Measurements from ENCODE around the gene NREP.

DNA sequence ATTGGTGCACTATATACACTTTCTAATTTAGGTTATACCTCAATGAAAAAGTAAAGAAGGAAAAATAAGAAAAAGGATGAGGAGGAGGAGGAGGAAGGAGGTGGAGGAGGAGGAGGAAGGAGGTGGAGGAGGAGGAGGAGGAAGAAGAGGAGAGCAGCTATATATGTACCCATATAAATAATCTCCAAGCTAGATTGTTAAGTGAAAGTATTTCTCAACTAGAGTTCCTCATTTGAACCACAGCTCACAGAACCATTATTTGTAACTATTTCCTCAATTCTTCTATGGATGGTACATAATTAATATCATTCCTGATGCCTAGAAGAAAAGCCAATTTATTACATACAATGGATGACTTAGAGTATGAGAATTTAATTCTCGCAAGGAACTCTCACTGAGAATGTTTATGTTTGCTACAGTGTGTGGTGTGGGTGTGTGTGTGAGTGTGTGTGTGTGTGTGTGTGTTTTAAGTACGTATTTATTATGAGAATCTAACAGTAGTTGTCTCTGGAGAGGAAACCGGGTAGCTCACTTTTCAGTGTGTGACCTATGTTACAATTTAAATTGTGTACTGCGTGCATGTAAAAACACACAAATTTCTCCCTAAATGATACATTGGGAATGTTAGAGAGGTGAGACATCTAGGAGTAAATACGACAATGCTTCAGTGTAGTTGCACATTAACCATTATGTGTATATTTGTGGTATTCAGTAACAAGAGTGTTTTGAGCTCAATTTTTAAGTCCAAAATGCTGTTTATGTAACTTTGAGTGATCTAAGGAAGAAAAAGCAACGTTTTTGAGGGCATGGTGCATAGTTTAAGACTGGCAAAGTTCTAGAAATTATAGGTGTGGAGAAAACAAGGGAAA lies 20.2 kb upstream of the NREP start:
- TF ChIP-seq, protein P1, sequence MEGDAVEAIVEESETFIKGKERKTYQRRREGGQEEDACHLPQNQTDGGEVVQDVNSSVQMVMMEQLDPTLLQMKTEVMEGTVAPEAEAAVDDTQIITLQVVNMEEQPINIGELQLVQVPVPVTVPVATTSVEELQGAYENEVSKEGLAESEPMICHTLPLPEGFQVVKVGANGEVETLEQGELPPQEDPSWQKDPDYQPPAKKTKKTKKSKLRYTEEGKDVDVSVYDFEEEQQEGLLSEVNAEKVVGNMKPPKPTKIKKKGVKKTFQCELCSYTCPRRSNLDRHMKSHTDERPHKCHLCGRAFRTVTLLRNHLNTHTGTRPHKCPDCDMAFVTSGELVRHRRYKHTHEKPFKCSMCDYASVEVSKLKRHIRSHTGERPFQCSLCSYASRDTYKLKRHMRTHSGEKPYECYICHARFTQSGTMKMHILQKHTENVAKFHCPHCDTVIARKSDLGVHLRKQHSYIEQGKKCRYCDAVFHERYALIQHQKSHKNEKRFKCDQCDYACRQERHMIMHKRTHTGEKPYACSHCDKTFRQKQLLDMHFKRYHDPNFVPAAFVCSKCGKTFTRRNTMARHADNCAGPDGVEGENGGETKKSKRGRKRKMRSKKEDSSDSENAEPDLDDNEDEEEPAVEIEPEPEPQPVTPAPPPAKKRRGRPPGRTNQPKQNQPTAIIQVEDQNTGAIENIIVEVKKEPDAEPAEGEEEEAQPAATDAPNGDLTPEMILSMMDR (conservative IDR thresholded peaks at IDR 0.05; ENCODE audit: low read depth in 2 of 2) = no peak
- TF ChIP-seq EZH2 (IDR thresholded peaks at IDR 0.05; ENCODE audit: low read depth, unreplicated experiment) = no peak
- TF ChIP-seq CREB1 (CRISPR knock-in tag; IDR thresholded peaks at IDR 0.05; ENCODE audit: low read depth) = no peak
- no peak for TF ChIP-seq POLR2AphosphoS5 (IDR thresholded peaks at IDR 0.05; ENCODE audit: low read depth)
- TF ChIP-seq EZH2phosphoT487 (IDR thresholded peaks at IDR 0.05; ENCODE audit: unreplicated experiment) = no peak

Measured in GM23338 (cell line).